H1 (cell line): ENCODE data around the gene ARHGEF40. TPM values are rescaled to one million over a fixed set of nuclear protein-coding genes. Genes with fewer than 3 reads are reported as not detected.
A peak's percentile ranks its signal among the peaks of the same experiment; 100 is the strongest.

ENCODE experiments used
- CTCF ChIA-PET: fragments of 300-600 bp; sonication (Branson Sonifier 250); formaldehyde crosslinking; loops from one replicate; lab custom pipeline; 2021; ENCODE audit not compliant: partially characterized antibody; lab: Charles Lee
- POLR2A ChIA-PET: fragments of 300-600 bp; sonication (Branson Sonifier 250); formaldehyde crosslinking; loops from one replicate; lab custom pipeline; 2021; ENCODE audit warnings: inconsistent platforms; ENCODE audit not compliant: partially characterized antibody; lab: Charles Lee
- DNase-seq, 2 experiments: peaks; one replicate each; pipeline versions ENCODE4 v3.0.0 to v3.0.0-alpha.2; 2010 to 2022; ENCODE audit warnings: low spot score in 2 of 2, low read depth in 1 of 2, mixed read lengths in 1 of 2
- FAIRE-seq: peaks from 2 replicates; lab custom pipeline; 2011; peaks lifted over from hg19 to GRCh38; lab: Jason Lieb, UNC
- H2AFZ ChIP-seq: 2 replicates; pipeline ENCODE4 v1.8.1; 2012; ENCODE audit warnings: low read length, inconsistent platforms
- H2AK5ac ChIP-seq: 2 replicates; pipeline ENCODE4 v1.6.1; 2013; ENCODE audit warnings: low read depth, low read length
- H2BK120ac ChIP-seq: replicated peaks from 2 replicates; pipeline ENCODE3; 2013; ENCODE audit warnings: low read depth, low read length, inconsistent platforms
- H2BK12ac ChIP-seq: 2 replicates; pipeline ENCODE4 v1.6.1; 2013; ENCODE audit warnings: low read depth, low read length
- H2BK15ac ChIP-seq: 2 replicates; pipeline ENCODE4 v1.6.1; 2013; ENCODE audit warnings: low read length
- H2BK20ac ChIP-seq: 2 replicates; pipeline ENCODE4 v1.6.1; 2013; ENCODE audit warnings: low read length
- H2BK5ac ChIP-seq: 2 replicates; pipeline ENCODE4 v1.6.1; 2013; ENCODE audit warnings: low read depth, low read length
- H3K14ac ChIP-seq: 2 replicates; pipeline ENCODE4 v1.6.1; 2013; ENCODE audit warnings: inconsistent platforms; ENCODE audit not compliant: insufficient read length
- H3K18ac ChIP-seq: 2 replicates; pipeline ENCODE4 v1.6.1; 2013; ENCODE audit warnings: low read length; ENCODE audit errors: extremely low read depth
- H3K23ac ChIP-seq: 2 replicates; pipeline ENCODE4 v1.6.1; 2013; ENCODE audit warnings: inconsistent platforms; ENCODE audit not compliant: insufficient read length
- H3K23me2 ChIP-seq: 2 replicates; pipeline ENCODE4 v1.6.1; 2013; ENCODE audit warnings: low read depth, low read length
- H3K27ac ChIP-seq: 2 replicates; pipeline ENCODE4 v1.6.1; 2011; ENCODE audit warnings: low read depth, low read length, inconsistent platforms
- H3K27me3 ChIP-seq, 4 experiments: replicated peaks in 1 of 4; 1 replicate in 1 of 4; 2 replicates in 3 of 4; pipeline versions ENCODE4 v1.6.1 to v1.8.1; 2011 to 2013; ENCODE audit warnings: low read length in 3 of 4, mild to moderate bottlenecking in 3 of 4, inconsistent platforms in 2 of 4, mixed read lengths in 2 of 4, moderate library complexity in 1 of 4; ENCODE audit not compliant: control insufficient read depth in 3 of 4, insufficient read depth in 3 of 4; ENCODE audit errors: extremely low read depth in 1 of 4
- H3K36me3 ChIP-seq, 4 experiments: 2 replicates each; pipeline versions ENCODE4 v1.6.1 to v1.8.1; 2011 to 2013; ENCODE audit warnings: mild to moderate bottlenecking in 4 of 4, low read length in 3 of 4, moderate library complexity in 2 of 4, control low read depth in 1 of 4, inconsistent platforms in 1 of 4; ENCODE audit not compliant: insufficient read depth in 4 of 4, control insufficient read depth in 2 of 4
- H3K4ac ChIP-seq: replicated peaks from 2 replicates; pipeline ENCODE3; 2013; ENCODE audit warnings: low read length, low read depth, mixed read lengths, inconsistent platforms; ENCODE audit not compliant: insufficient read length
- H3K4me1 ChIP-seq, 4 experiments: replicated peaks in 1 of 4; 1 replicate in 1 of 4; 2 replicates in 3 of 4; pipeline versions ENCODE4 v1.6.1 to v1.8.1; 2011 to 2013; ENCODE audit warnings: low read length in 3 of 4, inconsistent platforms in 2 of 4, mixed read lengths in 1 of 4; ENCODE audit not compliant: insufficient read depth in 4 of 4, control insufficient read depth in 3 of 4
- H3K4me2 ChIP-seq, 2 experiments: 2 replicates each; pipeline versions ENCODE4 v1.6.1 to v1.8.1; 2011 to 2013; ENCODE audit warnings: low read depth in 2 of 2, low read length in 2 of 2, control low read depth in 1 of 2, inconsistent platforms in 1 of 2, mild to moderate bottlenecking in 1 of 2; ENCODE audit not compliant: insufficient read depth in 1 of 2
- H3K4me3 ChIP-seq, 4 experiments: fragments of 200-600, 300-600 bp in 1 of 4; sonication (generic), shearing (Covaris generic), sonication (Bioruptor Twin) in 1 of 4; 2 replicates each; pipeline versions ENCODE4 v1.5.1 to v1.8.1; 2011 to 2016; ENCODE audit warnings: low read length in 4 of 4, low read depth in 3 of 4, control low read depth in 2 of 4, inconsistent platforms in 2 of 4, mild to moderate bottlenecking in 2 of 4, mixed read lengths in 1 of 4, moderate library complexity in 1 of 4; ENCODE audit not compliant: insufficient read depth in 2 of 4; ENCODE audit errors: extremely low read depth in 1 of 4
- H3K56ac ChIP-seq: replicated peaks from 2 replicates; pipeline ENCODE3; 2013; ENCODE audit warnings: low read depth, mild to moderate bottlenecking, mixed read lengths, low read length, inconsistent platforms; ENCODE audit not compliant: insufficient read length
- H3K79me1 ChIP-seq: 2 replicates; pipeline ENCODE4 v1.6.1; 2013; ENCODE audit warnings: low read depth, low read length, control low read depth
- H3K79me2 ChIP-seq, 2 experiments: 2 replicates each; pipeline versions ENCODE4 v1.6.1 to v1.8.1; 2012 to 2013; ENCODE audit warnings: low read length in 2 of 2, mild to moderate bottlenecking in 2 of 2, inconsistent platforms in 1 of 2; ENCODE audit not compliant: insufficient read depth in 2 of 2, control insufficient read depth in 1 of 2
- H3K9ac ChIP-seq, 4 experiments: replicated peaks in 1 of 4; 1 replicate in 1 of 4; 2 replicates in 3 of 4; pipeline versions ENCODE4 v1.6.1 to v1.8.1; 2011 to 2013; ENCODE audit warnings: low read depth in 3 of 4, low read length in 3 of 4, control low read depth in 2 of 4, mild to moderate bottlenecking in 2 of 4, moderate library complexity in 2 of 4, inconsistent platforms in 1 of 4; ENCODE audit errors: extremely low read depth in 1 of 4
- H3K9me3 ChIP-seq, 2 experiments: 2 replicates each; pipeline versions ENCODE4 v1.6.1 to v1.8.1; 2012 to 2013; ENCODE audit warnings: mild to moderate bottlenecking in 2 of 2, moderate library complexity in 2 of 2, control low read depth in 1 of 2, inconsistent platforms in 1 of 2, low read depth in 1 of 2, low read length in 1 of 2, mixed read lengths in 1 of 2; ENCODE audit not compliant: insufficient read depth in 2 of 2
- H4K20me1 ChIP-seq, 2 experiments: replicated peaks in 1 of 2; 2 replicates each; pipeline versions ENCODE3 to v1.8.1; 2011 to 2013; ENCODE audit warnings: inconsistent platforms in 2 of 2, low read length in 2 of 2, mild to moderate bottlenecking in 1 of 2; ENCODE audit not compliant: insufficient read depth in 2 of 2, control insufficient read depth in 1 of 2
- H4K5ac ChIP-seq: 2 replicates; pipeline ENCODE4 v1.6.1; 2013; ENCODE audit warnings: low read length, low read depth, mixed read lengths, inconsistent platforms; ENCODE audit not compliant: insufficient read length
- H4K8ac ChIP-seq: 2 replicates; pipeline ENCODE4 v1.8.0; 2013; ENCODE audit warnings: mild to moderate bottlenecking, moderate library complexity, low read length, inconsistent platforms; ENCODE audit not compliant: insufficient read depth; ENCODE audit errors: extremely low read depth
- H4K91ac ChIP-seq: replicated peaks from 2 replicates; pipeline ENCODE3; 2013; ENCODE audit warnings: low read length, mixed read lengths, inconsistent platforms; ENCODE audit not compliant: insufficient read length
- ATF3 ChIP-seq: IDR thresholded peaks from 2 replicates; pipeline ENCODE4 v1.6.1; 2011; ENCODE audit warnings: low read depth, mild to moderate bottlenecking, low read length; ENCODE audit not compliant: insufficient read depth
- CHD1 ChIP-seq: IDR thresholded peaks from 2 replicates; pipeline ENCODE4 v1.6.1; 2012; ENCODE audit warnings: low read depth, low read length, improper control_type of control experiment
- EZH2 ChIP-seq: fragments of 200-600 bp; sonication (generic); IDR thresholded peaks from 2 replicates; pipeline ENCODE4 v1.7.1; 2012; ENCODE audit warnings: low read depth, mild to moderate bottlenecking, moderate library complexity, low read length, inconsistent platforms; ENCODE audit not compliant: severe bottlenecking
- GABPA ChIP-seq: IDR thresholded peaks from 2 replicates; pipeline ENCODE4 v1.6.1; 2011; ENCODE audit warnings: mild to moderate bottlenecking, low read length, moderate library complexity, borderline replicate concordance; ENCODE audit not compliant: insufficient read depth
- HDAC2 ChIP-seq, 2 experiments: fragments of 300-600 bp in 1 of 2; sonication (generic) in 1 of 2; IDR thresholded peaks; 2 replicates each; pipeline ENCODE4 v1.6.1; 2011 to 2012; ENCODE audit warnings: low read depth in 2 of 2, low read length in 2 of 2, mild to moderate bottlenecking in 2 of 2, moderate library complexity in 2 of 2, borderline replicate concordance in 1 of 2, inconsistent platforms in 1 of 2
- KDM5A ChIP-seq: fragments of 200-600 bp; IDR thresholded peaks from 2 replicates; pipeline ENCODE4 v1.7.1; 2012; ENCODE audit warnings: mild to moderate bottlenecking, low read length, inconsistent platforms, mixed read lengths
- POLR2AphosphoS5 ChIP-seq: IDR thresholded peaks from 2 replicates; pipeline ENCODE4 v1.6.1; 2011; ENCODE audit warnings: low read depth, low read length
- RFX5 ChIP-seq: IDR thresholded peaks from 2 replicates; pipeline ENCODE4 v1.6.1; 2011; ENCODE audit warnings: low read depth, low read length, improper control_type of control experiment, borderline replicate concordance
- SAP30 ChIP-seq: fragments of 300-600 bp; sonication (generic); IDR thresholded peaks from 2 replicates; pipeline ENCODE4 v1.7.1; 2012; ENCODE audit warnings: low read length, moderate library complexity, mild to moderate bottlenecking, inconsistent platforms; ENCODE audit not compliant: insufficient read depth, insufficient replicate concordance
- SP4 ChIP-seq: IDR thresholded peaks from 2 replicates; pipeline ENCODE4 v1.6.1; 2012; ENCODE audit warnings: low read length, inconsistent platforms
- SUZ12 ChIP-seq: fragments of 200-600 bp; sonication (generic); IDR thresholded peaks from 2 replicates; pipeline ENCODE4 v1.6.1; 2012; ENCODE audit warnings: mild to moderate bottlenecking, inconsistent platforms, low read length, moderate library complexity, mixed read lengths
- TAF1 ChIP-seq: IDR thresholded peaks from 2 replicates; pipeline ENCODE4 v1.6.1; 2011; ENCODE audit warnings: mild to moderate bottlenecking, low read depth, low read length
- WGBS, 2 experiments: shearing (Covaris generic) in 1 of 2; methylation state at CpG; one replicate each; pipeline versions ENCODE4 v1.1.6 to v1.1.7; 2013 to 2015; ENCODE audit warnings: low lambda C conversion rate in 2 of 2, mixed read lengths in 2 of 2, inconsistent platforms in 1 of 2, low coverage in 1 of 2, missing lambda C conversion rate in 1 of 2; ENCODE audit not compliant: insufficient replicate concordance in 2 of 2, insufficient coverage in 1 of 2, insufficient read length in 1 of 2; ENCODE audit errors: extremely low coverage in 1 of 2, missing lambda C conversion rate in 1 of 2; 5-methylcytosine and 5-hydroxymethylcytosine counted together
- polyA plus RNA-seq, 7 experiments: library from polyadenylated mRNA; depleted of rRNA in 3 of 7; stranded (reverse) in 5 of 7; unstranded in 2 of 7; fragments of >200 nt in 5 of 7; fragments of 200-250 nt in 2 of 7; gene quantifications; 1 replicate in 5 of 7; 2 replicates in 1 of 7; 4 replicates in 1 of 7; pipeline versions ENCODE4 v1.2.1 to v1.2.3, GENCODE V29; 2011 to 2013; ENCODE audit warnings: missing spikeins in 2 of 7, mixed read lengths in 2 of 7
- total RNA-seq: library from RNA; stranded (reverse); fragmentation: NEBNext Ultra II Directional; extraction: Animal tissue kit (Norgen Biotek cat#: 25700); gene quantifications from 2 replicates; pipeline ENCODE4 v1.2.1, GENCODE V29; 2021

The ARHGEF40 gene
- total and polyA plus RNA-seq, 2 of the 8 experiments (the other 6 are each of a cell fraction or from before 2014, with no cell fraction given) = 53.1 to 101 TPM

GRCh38 chr14:21107283-21107800 is 37.2 kb downstream of the ARHGEF40 start:
- peak overlapping the region; percentile 64; the same call in 1 of the 2 replicates for H2AFZ ChIP-seq
- H3K79me2 ChIP-seq = peaks cover 0 to under 1% of the 10 kb centered on the region in 2 experiments; a peak in 1 of 4 replicates
- H2BK12ac ChIP-seq = no peak overlapping the region
- H4K91ac ChIP-seq = no peak overlapping the region
- peaks cover 7% of the 10 kb centered on the region for H3K23me2 ChIP-seq
- no peak for DNase-seq
- H3K4ac ChIP-seq = no peak overlapping the region
- no peaks in the 10 kb centered on the region for H3K9me3 ChIP-seq
- FAIRE-seq = no peak
- H4K5ac ChIP-seq = no peak overlapping the region
- no peak overlapping the region for H2BK15ac ChIP-seq
- H3K4me3 ChIP-seq = no peak overlapping the region; a peak in 1 of 8 replicates
- ChIA-PET CTCF (interaction anchor here (0.7 to 11.0 kb wide), 13 partner anchors 10 to 147 kb away, joined by 3 to 239 read pairs (median 4); partner anchors contain the start of gene ARHGEF40), POLR2A (interaction anchor here (1.1 to 3.8 kb wide), 3 partner anchors 11 to 36 kb away, joined by 5 to 17 read pairs (median 5); partner anchors contain the start of gene ARHGEF40)
- no peak overlapping the region for H2BK120ac ChIP-seq
- WGBS, 2 experiments = 78% methylated on average over 5 of the region's 5 CpGs; no CpG with 5 or more reads in 1 of the 2 experiments
- H3K4me1 ChIP-seq = peaks cover 0 to 18% (median 11%) of the 10 kb centered on the region in 4 experiments; a peak in 5 of 7 replicates
- H3K79me1 ChIP-seq = no peaks in the 10 kb centered on the region
- no peak overlapping the region for H3K27ac ChIP-seq
- no peaks in the 10 kb centered on the region for H3K36me3 ChIP-seq
- no peak overlapping the region for H3K14ac ChIP-seq
- H2AK5ac ChIP-seq = no peak overlapping the region
- H3K9ac ChIP-seq = no peak overlapping the region
- H3K56ac ChIP-seq = no peak overlapping the region
- no peak overlapping the region for H3K23ac ChIP-seq
- H2BK5ac ChIP-seq = no peak overlapping the region; the same call in 1 of the 2 replicates
- no peak overlapping the region for H3K4me2 ChIP-seq
- H4K8ac ChIP-seq = 0 out of 2 replicates have a peak overlapping the region, but pooled peaks have one; percentile 31
- no peaks in the 10 kb centered on the region for H4K20me1 ChIP-seq
- no peaks in the 10 kb centered on the region for H3K27me3 ChIP-seq
- H2BK20ac ChIP-seq = no peak overlapping the region
- no peak overlapping the region; the same call in 1 of the 2 replicates for H3K18ac ChIP-seq
- TF ChIP-seq HDAC2 (IDR thresholded peaks at IDR 0.05; ENCODE audit: borderline replicate concordance in 1 of 2, low read depth in 2 of 2, low read length in 2 of 2) = no peak
- no peak for TF ChIP-seq SUZ12
- TF ChIP-seq POLR2AphosphoS5 = no peak
- TF ChIP-seq ATF3 = no peak
- no peak for TF ChIP-seq GABPA
- TF ChIP-seq RFX5 = no peak
- TF ChIP-seq SP4 = no peak
- no peak for TF ChIP-seq SAP30
- TF ChIP-seq CHD1 = no peak
- TF ChIP-seq TAF1 = no peak
- no peak for TF ChIP-seq KDM5A
- no peak for TF ChIP-seq EZH2
